ENCODE measurements around the gene C2orf49.

Gene C2orf49

GRCh38 chr2:105337122-105338019 is at the start of gene C2orf49:
Gene C2orf49 (plus strand): TSS chr2:105337540. CDS start chr2:105337588, 48 bp downstream.
- intact Hi-C loops (cut with DNase I; ENCODE audit: low total_unique reads), result no loop called here
- peak; percentile 81 to 89 for DNase-seq
- Histone ChIP-seq H3K4me3 (peak within 1 kb of the TSS; percentile 65 to 83), H3K9me3 (no peaks in the 10 kb centered on the region), H3K27me3 (no peaks in the 10 kb centered on the region), H3K27ac (peak within 1 kb of the TSS; percentile 91 to 92), H3K4me1 (peaks cover 0 to 23% (median 19%) of the 10 kb centered on the region in 4 donors), H3K36me3 (peaks cover 18 to 27% (median 22%) of the 10 kb centered on the region in 3 donors)
- TF ChIP-seq, protein P1, sequence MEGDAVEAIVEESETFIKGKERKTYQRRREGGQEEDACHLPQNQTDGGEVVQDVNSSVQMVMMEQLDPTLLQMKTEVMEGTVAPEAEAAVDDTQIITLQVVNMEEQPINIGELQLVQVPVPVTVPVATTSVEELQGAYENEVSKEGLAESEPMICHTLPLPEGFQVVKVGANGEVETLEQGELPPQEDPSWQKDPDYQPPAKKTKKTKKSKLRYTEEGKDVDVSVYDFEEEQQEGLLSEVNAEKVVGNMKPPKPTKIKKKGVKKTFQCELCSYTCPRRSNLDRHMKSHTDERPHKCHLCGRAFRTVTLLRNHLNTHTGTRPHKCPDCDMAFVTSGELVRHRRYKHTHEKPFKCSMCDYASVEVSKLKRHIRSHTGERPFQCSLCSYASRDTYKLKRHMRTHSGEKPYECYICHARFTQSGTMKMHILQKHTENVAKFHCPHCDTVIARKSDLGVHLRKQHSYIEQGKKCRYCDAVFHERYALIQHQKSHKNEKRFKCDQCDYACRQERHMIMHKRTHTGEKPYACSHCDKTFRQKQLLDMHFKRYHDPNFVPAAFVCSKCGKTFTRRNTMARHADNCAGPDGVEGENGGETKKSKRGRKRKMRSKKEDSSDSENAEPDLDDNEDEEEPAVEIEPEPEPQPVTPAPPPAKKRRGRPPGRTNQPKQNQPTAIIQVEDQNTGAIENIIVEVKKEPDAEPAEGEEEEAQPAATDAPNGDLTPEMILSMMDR (IDR thresholded peaks at IDR 0.05), result peak in 1 of 2 experiments; percentile 13

- H3K36me3 ChIP-seq, result peaks cover 38 to 85% (median 65%) of the 10 kb centered on the region in 3 donors
- DNase-seq, result no peak
- H3K4me1 ChIP-seq, result no peaks in the 10 kb centered on the region
These were observed 49.6 kb upstream of the C2orf49 start for GRCh38 chr2:105287692-105288091.

GRCh38 chr2:105288133-105288532 is 49.2 kb upstream of the C2orf49 start:
- TF ChIP-seq, protein P1 (IDR thresholded peaks at IDR 0.05), result no peak

More at GRCh38 chr2:105287692-105288091, 49.6 kb upstream of the C2orf49 start:
- TF ChIP-seq, protein P1 (IDR thresholded peaks at IDR 0.05), result peak; percentile 10 to 12
- H3K9me3 ChIP-seq, result no peaks in the 10 kb centered on the region
- H3K4me3 ChIP-seq, result no peak overlapping the region
- intact Hi-C loops (cut with DNase I; ENCODE audit: low total_unique reads), result no loop called here
- no peak overlapping the region for H3K27ac ChIP-seq
- no peaks in the 10 kb centered on the region for H3K27me3 ChIP-seq

GRCh38 chr2:105290981-105291660 is 46.2 kb upstream of the C2orf49 start:
- no peaks in the 10 kb centered on the region for H3K9me3 ChIP-seq
- H3K27ac ChIP-seq, result no peak overlapping the region
- no peaks in the 10 kb centered on the region for H3K27me3 ChIP-seq
- intact Hi-C loops (cut with DNase I; ENCODE audit: low total_unique reads), result no loop called here
- peaks cover 28 to 75% (median 57%) of the 10 kb centered on the region in 3 donors for H3K36me3 ChIP-seq
- H3K4me1 ChIP-seq, result peaks cover 0 to 3% (median 0%) of the 10 kb centered on the region in 4 donors
- TF ChIP-seq, protein P1 (IDR thresholded peaks at IDR 0.05), result no peak
- H3K4me3 ChIP-seq, result no peak overlapping the region
- no peak for DNase-seq

More at GRCh38 chr2:105288133-105288532, 49.2 kb upstream of the C2orf49 start:
- no peaks in the 10 kb centered on the region for H3K27me3 ChIP-seq
- peaks cover 35 to 82% (median 68%) of the 10 kb centered on the region in 3 donors for H3K36me3 ChIP-seq
- no peaks in the 10 kb centered on the region for H3K9me3 ChIP-seq
- intact Hi-C loops (cut with DNase I; ENCODE audit: low total_unique reads), result no loop called here
- DNase-seq, result no peak
- no peak overlapping the region for H3K4me3 ChIP-seq
- no peaks in the 10 kb centered on the region for H3K4me1 ChIP-seq
- no peak overlapping the region for H3K27ac ChIP-seq

DNA sequence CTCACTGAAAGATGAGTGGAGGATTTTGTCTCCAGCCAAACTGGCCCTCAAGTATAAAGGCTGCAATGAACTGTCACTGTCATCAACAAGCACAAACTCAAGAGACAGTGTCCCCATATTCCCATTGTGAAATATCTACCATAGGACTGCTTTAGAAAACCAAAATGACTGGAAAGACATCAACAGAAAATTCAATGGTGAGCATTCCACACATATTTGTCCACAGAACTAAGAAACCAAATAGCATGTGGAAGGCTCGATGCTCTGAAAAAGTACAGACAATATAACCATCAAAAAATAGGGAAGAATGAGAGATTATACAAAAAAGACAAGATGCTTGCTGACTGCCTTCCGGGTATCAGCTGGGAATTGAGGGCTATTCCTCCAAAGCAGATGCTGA is 45.4 kb upstream of the C2orf49 start:
- Histone ChIP-seq H3K4me1 (peaks cover 0 to 3% (median 0%) of the 10 kb centered on the region in 4 donors), H3K36me3 (peaks cover 30 to 73% (median 53%) of the 10 kb centered on the region in 3 donors), H3K4me3 (no peak overlapping the region), H3K27ac (no peak overlapping the region), H3K27me3 (no peaks in the 10 kb centered on the region), H3K9me3 (no peaks in the 10 kb centered on the region)
- no peak for DNase-seq
- intact Hi-C loops (cut with DNase I; ENCODE audit: low total_unique reads), result no loop called here
- TF ChIP-seq, protein P1 (IDR thresholded peaks at IDR 0.05), result no peak
